Erythroblast (primary cell): ENCODE results near the gene PRPF18.

Experiments used
- DNase-seq, 2 experiments: peaks; one replicate each; lab custom pipeline; 2025; lab: John Stamatoyannopoulos, UW
- GATA1 ChIP-seq: IDR thresholded peaks from 2 replicates; pipeline ENCODE4 v1.6.1; 2011; ENCODE audit warnings: low read depth, mild to moderate bottlenecking, control low read depth, low read length, moderate library complexity
- POLR2A ChIP-seq: IDR thresholded peaks from 2 replicates; pipeline ENCODE4 v1.6.1; 2011; ENCODE audit warnings: mild to moderate bottlenecking, low read length

Gene PRPF18

DNA sequence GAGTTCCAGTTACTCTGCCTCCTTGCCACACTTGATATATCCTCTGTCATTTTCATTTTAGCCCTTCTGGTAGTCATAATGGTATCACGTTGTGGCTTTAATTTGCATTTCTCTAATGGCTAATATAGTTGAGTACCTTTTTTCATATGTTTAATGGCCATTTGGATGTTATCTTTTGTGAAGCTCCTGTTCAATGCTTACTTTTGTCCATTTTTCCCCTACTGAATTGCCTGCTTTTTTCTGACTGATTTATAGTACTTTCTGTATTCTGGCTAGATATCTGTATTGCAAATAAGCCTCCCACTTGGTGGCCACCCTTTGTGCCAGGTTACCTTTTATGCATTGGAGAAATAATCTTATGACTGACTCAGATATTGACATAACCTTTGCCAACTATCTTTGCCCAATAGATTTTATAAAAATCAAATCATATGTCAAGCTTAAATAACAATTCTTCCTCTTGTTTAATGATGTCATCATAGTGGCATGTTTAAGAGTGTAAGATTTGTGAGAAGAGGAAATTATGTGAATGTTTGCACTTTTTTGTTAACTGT is 50.6 kb downstream of the PRPF18 start:
- no peak for DNase-seq
- TF ChIP-seq POLR2A, result no peak
- no peak for TF ChIP-seq GATA1

GRCh38 chr10:13637894-13638293 is 51.1 kb downstream of the PRPF18 start:
- TF ChIP-seq POLR2A, result no peak
- TF ChIP-seq GATA1, result no peak
- no peak for DNase-seq

- no peak for TF ChIP-seq POLR2A
- TF ChIP-seq GATA1, result no peak
- DNase-seq, result no peak
Observed at GRCh38 chr10:13642293-13642692, 55.5 kb downstream of the PRPF18 start.

- TF ChIP-seq GATA1, result no peak
- no peak for TF ChIP-seq POLR2A
- DNase-seq, result no peak
Observed at GRCh38 chr10:13643016-13643415, 56.3 kb downstream of the PRPF18 start.

GRCh38 chr10:13644866-13645265 is 58.1 kb downstream of the PRPF18 start:
- no peak for TF ChIP-seq GATA1
- no peak for TF ChIP-seq POLR2A

GRCh38 chr10:13648425-13648824 is 61.7 kb downstream of the PRPF18 start:
- DNase-seq, result no peak
- TF ChIP-seq GATA1 (no peak), POLR2A (no peak)

More at GRCh38 chr10:13644866-13645265, 58.1 kb downstream of the PRPF18 start:
- no peak for DNase-seq

DNA sequence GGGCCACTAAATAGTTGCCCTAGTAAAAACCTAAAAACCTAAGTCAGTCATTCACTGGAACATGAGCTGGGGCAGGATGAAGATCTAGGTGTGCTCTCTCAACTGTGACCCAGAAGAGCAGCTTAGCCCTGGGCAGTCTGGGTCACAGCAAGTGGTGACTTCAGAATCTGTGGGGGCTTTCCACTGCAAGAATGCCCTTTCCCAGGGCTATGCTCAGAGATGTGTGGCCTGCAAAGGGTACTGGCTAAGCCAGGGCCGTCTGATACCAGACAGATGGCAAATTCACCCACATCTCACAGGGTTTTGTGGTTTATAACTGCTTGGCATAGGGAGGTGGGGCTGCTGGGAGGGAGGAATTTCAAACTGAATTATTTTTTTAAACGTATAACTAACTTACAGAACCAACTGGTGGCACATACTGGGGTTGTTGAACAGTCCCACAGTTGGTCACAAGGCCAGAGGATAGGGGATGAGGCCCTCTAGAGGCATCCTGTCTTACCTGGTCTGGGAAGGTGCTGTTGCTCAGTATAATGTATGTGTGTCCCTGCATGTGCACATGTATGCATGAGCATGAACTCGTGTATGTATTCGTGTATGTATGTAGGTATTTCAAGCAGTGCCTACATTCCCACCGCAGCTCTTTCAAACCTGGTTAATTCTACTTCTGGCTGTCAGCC is 63.2 kb downstream of the PRPF18 start:
- no peak for TF ChIP-seq GATA1
- TF ChIP-seq POLR2A, result no peak

GRCh38 chr10:13650961-13651360 is 64.2 kb downstream of the PRPF18 start:
- no peak for TF ChIP-seq POLR2A
- no peak for TF ChIP-seq GATA1
- DNase-seq, result no peak

More for the DNA sequence above, 63.2 kb downstream of the PRPF18 start:
- no peak for DNase-seq

GRCh38 chr10:13651969-13652720 is 65.4 kb downstream of the PRPF18 start:
- TF ChIP-seq POLR2A (no peak), GATA1 (no peak)
- DNase-seq, result no peak

GRCh38 chr10:13652860-13653259 is 66.1 kb downstream of the PRPF18 start:
- TF ChIP-seq GATA1, result no peak

GRCh38 chr10:13654118-13654830 is 67.5 kb downstream of the PRPF18 start:
- TF ChIP-seq GATA1 (no peak), POLR2A (no peak)
- DNase-seq, result no peak

More at GRCh38 chr10:13652860-13653259, 66.1 kb downstream of the PRPF18 start:
- no peak for DNase-seq

DNA sequence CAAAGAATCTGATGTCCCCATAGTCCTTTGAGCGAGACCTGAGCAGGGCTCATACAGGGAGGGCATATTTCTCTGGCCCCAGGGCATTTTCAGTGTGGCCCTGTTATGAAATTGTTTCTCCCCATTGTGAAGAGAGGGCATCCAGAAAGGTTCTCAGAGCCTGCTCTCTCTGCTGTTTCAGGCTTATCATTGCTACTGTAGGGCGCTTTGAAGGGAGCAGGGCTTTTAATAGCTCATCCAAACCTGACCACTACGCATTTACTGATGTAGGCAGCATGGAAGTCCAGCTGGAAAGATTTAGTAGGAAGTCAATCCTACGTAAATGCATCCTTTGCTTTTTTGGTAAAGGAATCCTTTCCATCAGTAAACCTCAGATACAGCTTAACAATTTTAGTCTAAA is 68.1 kb downstream of the PRPF18 start:
- no peak for DNase-seq
- TF ChIP-seq POLR2A (no peak), GATA1 (no peak)

- TF ChIP-seq GATA1 (no peak), POLR2A (no peak)
- DNase-seq, result no peak
Observed at GRCh38 chr10:13656337-13657100, 69.8 kb downstream of the PRPF18 start.
